Measurements from ENCODE around the gene HAT1.

DNA sequence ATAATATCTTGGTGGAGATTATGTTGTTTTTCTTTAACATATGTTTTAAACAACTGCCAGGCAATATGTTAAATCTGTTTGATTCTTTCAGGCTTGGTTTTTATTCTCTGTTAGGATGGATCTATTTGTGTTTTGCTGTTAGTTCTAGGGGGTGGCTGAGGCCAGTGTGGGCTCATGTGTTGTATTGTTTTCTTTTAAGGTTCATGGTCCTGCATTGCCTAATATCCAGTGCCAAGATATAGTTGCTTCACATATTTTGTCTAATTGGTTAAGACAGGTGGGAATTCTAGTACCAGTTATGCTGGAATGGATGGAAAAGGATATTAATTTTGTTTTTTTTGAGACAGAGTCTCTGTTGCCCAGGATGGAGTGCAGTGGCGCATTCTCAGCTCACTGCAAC, 85.1 kb downstream of the HAT1 start:
- TF ChIP-seq GABPB1 (CRISPR knock-in tag; IDR thresholded peaks at IDR 0.05) (no peak), NFE2L1 (CRISPR knock-in tag; IDR thresholded peaks at IDR 0.05) (no peak), ATF2 (CRISPR knock-in tag; IDR thresholded peaks at IDR 0.05; ENCODE audit: borderline replicate concordance, low read depth) (no peak), SMAD3 (CRISPR knock-in tag; IDR thresholded peaks at IDR 0.05; ENCODE audit: borderline replicate concordance) (no peak), NFYB (CRISPR knock-in tag; conservative IDR thresholded peaks at IDR 0.05; ENCODE audit: low read depth) (no peak), CTCF (IDR thresholded peaks at IDR 0.05) (no peak), ZNF416 (CRISPR knock-in tag; IDR thresholded peaks at IDR 0.05) (no peak), RELA (CRISPR knock-in tag; IDR thresholded peaks at IDR 0.05; ENCODE audit: borderline replicate concordance) (no peak), STAT6 (CRISPR knock-in tag; conservative IDR thresholded peaks at IDR 0.05; ENCODE audit: low read depth) (no peak), HMGA2 (CRISPR knock-in tag; IDR thresholded peaks at IDR 0.05) (no peak), FOXJ3 (CRISPR knock-in tag; IDR thresholded peaks at IDR 0.05; ENCODE audit: borderline replicate concordance) (no peak), KAT7 (CRISPR knock-in tag; IDR thresholded peaks at IDR 0.05; ENCODE audit: borderline replicate concordance) (no peak)
- TF ChIP-seq, protein P1, sequence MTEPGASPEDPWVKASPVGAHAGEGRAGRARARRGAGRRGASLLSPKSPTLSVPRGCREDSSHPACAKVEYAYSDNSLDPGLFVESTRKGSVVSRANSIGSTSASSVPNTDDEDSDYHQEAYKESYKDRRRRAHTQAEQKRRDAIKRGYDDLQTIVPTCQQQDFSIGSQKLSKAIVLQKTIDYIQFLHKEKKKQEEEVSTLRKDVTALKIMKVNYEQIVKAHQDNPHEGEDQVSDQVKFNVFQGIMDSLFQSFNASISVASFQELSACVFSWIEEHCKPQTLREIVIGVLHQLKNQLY (CRISPR knock-in tag; IDR thresholded peaks at IDR 0.05), result no peak
- TF ChIP-seq, protein P2, sequence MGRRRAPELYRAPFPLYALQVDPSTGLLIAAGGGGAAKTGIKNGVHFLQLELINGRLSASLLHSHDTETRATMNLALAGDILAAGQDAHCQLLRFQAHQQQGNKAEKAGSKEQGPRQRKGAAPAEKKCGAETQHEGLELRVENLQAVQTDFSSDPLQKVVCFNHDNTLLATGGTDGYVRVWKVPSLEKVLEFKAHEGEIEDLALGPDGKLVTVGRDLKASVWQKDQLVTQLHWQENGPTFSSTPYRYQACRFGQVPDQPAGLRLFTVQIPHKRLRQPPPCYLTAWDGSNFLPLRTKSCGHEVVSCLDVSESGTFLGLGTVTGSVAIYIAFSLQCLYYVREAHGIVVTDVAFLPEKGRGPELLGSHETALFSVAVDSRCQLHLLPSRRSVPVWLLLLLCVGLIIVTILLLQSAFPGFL (CRISPR knock-in tag; IDR thresholded peaks at IDR 0.05; ENCODE audit: borderline replicate concordance), result no peak

Data from WTC11 (cell line).